ENCODE measurements around the gene CFAP251.

The CFAP251 gene

DNA sequence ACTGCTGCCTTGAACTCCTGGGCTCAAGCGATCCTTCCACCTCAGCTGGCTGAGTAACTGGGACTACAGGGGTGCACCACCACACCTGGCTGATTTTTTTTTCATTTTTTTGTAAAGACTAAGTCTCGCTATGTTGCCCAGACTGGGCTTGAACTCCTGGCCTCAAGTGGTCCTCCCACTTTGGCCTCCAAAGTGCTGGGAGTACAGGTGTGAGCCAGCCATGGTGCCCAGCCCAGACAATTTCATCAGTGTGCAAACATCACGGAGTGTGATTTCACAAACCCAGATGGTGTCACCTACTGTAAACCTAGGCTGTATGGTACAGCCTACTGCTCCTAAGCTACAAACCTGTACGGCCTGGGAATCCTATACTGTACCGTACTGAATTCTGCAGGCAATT lies 96.4 kb downstream of the CFAP251 start:
- Mint-ChIP-seq H3K36me3 (no peaks in the 10 kb centered on the region), H3K4me3 (no peak overlapping the region), H3K4me1 (no peaks in the 10 kb centered on the region), H3K9me3 (peaks cover 2% of the 10 kb centered on the region), H3K27ac (no peak overlapping the region)
- no peak for ATAC-seq
- no peak for DNase-seq (ENCODE audit: low spot score in 2 of 2)

DNA sequence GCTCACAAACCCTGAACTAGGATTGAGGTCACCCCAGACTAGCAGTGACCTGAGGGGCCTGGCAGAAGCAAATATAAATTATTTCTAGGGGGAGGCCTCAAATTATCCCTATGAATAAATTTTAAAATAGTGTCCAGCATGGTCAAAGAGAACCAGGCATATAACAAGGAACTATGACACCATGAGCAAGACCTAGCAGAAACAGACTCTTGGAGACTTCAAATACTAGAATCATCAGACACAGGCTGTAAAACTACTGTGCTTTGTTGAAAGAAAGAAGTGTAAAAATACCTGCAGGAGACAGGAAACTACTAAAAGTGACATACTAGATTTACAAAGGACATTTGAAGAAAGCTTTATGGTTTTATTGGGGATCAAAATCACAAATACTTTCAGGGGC lies 100.1 kb downstream of the CFAP251 start:
- Mint-ChIP-seq H3K4me1 (peaks cover 7% of the 10 kb centered on the region), H3K36me3 (no peaks in the 10 kb centered on the region), H3K27ac (no peak overlapping the region), H3K9me3 (peaks cover 2% of the 10 kb centered on the region), H3K4me3 (no peak overlapping the region)
- no peak for DNase-seq (ENCODE audit: low spot score in 2 of 2)
- no peak for ATAC-seq

DNA sequence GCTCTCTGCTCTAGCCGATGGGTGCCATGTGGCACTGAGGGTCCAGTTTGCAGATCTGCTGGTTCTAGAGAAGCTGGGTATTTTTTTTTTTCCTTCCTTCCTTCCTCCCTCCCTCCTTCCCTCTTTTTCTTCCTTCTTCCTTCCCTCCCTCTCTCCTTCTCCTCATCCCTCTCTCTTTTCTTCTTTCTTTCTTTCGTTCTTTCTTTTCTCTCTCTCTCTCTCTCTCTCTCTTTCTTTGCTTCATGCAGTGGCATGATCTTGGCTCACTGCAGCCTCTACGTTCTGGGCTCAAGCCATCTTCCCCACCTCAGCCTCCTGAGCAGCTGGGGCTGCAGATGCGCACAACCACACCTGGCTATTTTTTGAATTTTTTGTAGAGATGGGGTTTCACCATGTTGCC lies 100.5 kb downstream of the CFAP251 start:
- DNase-seq (ENCODE audit: low spot score in 2 of 2) (no peak), ATAC-seq (no peak)
- H3K27ac Mint-ChIP-seq: no peak overlapping the region
- no peak overlapping the region for H3K4me3 Mint-ChIP-seq
- no peaks in the 10 kb centered on the region for H3K36me3 Mint-ChIP-seq
- H3K4me1 Mint-ChIP-seq: peaks cover 7% of the 10 kb centered on the region
- H3K9me3 Mint-ChIP-seq: peaks cover 2% of the 10 kb centered on the region

DNA sequence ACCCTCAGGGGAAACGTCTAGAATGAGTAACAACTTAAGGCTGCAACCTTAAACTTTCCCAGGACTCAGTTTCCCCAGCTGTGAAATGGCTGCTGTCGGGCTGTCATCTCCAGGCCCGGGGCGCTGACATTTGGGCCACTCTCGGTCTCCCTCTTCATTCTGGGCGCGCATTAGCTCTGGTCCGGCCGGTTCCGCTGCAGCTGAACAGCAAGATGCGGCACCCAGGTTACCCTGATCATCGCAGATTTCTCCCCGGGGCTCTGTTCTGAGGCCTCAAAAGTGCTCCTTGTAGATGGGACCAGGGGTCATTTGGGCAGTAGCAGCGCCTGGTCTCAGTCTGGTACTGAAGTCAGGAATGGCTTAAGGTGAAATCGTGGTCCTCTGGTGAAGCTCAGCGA lies 102.4 kb downstream of the CFAP251 start:
- Mint-ChIP-seq H3K9me3 (peaks cover 2% of the 10 kb centered on the region), H3K4me1 (peaks cover 7% of the 10 kb centered on the region), H3K4me3 (peak overlapping the region; percentile 69), H3K27ac (no peak overlapping the region), H3K36me3 (no peaks in the 10 kb centered on the region)
- DNase-seq (ENCODE audit: low spot score in 2 of 2): no peak
- no peak for ATAC-seq

DNA sequence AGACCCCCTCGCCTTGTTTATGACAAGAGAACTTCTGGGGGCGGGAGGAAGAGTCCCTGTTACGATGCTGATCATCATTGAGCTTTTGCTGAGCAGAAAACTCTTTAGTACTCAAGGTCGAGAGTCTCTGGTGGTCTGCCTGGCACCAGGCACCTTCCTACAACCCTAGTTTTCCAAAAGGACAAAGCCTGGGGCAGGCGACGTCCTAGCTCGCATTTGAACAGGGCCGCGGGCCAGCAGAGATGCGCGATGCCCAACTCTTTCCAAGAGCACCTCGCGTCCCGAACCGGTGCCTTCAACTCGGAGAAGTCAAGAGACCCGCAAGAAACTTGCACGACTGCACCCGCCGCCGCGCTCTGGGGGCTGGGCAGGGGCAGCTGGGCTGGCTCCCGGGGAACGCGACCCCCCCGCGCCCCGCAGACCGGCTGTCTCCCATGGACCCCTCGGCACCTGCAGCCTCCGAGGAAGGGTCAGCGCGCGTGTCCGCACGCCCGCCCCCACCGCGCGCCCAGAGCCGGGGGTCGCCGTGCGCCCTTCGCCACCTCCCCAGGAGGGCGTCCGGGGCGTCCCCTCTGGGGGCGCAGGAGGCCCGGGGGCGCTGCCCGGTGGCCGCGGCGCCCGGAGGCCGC lies 102.9 kb downstream of the CFAP251 start:
- Mint-ChIP-seq H3K4me1 (peaks cover 7% of the 10 kb centered on the region), H3K4me3 (peak overlapping the region; percentile 69), H3K36me3 (no peaks in the 10 kb centered on the region), H3K9me3 (peaks cover 2% of the 10 kb centered on the region), H3K27ac (no peak overlapping the region)
- ATAC-seq (peak; percentile 3), DNase-seq (ENCODE audit: low spot score in 2 of 2) (peak in 1 of 2 donors; percentile 53)

DNA sequence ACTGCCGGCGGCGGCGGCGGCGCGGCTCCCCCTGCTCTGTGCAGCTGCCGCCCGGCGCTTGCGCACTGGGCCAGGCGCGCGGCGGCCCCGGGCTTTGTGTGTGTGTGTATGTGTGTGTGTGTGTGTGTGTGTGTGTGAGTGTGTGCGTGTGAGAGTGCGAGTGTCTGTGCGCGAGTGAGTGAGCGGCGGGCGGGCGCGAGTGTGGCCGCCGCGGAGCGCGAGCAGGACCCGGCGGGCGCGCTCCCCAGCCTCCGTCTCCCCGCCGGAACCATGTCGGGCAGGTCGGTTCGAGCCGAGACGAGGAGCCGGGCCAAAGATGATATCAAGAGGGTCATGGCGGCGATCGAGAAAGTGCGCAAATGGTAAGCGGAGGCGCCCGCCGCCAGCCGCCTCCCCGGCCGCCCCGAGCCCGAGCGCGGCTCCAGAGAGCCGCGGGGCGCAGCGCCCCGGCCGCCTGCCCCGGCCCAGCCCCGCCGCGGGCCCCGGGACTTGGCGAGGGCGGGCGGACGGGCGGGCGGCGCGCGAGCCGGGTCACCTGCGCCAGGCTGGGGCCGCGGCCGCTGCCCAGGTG lies 103.5 kb downstream of the CFAP251 start, which contains the start of gene BCL7A:
Gene BCL7A, plus strand, starts transcription at position 63 of the 571 bp plus-strand sequence. Its CDS starts 208 bp downstream, at position 271.
- peaks cover 7% of the 10 kb centered on the region for H3K4me1 Mint-ChIP-seq
- ATAC-seq (peak; percentile 83), DNase-seq (ENCODE audit: low spot score in 2 of 2) (peak in 1 of 2 donors; percentile 62)
- peak within 1 kb of the TSS; percentile 69 for H3K4me3 Mint-ChIP-seq
- H3K27ac Mint-ChIP-seq: no peak within 1 kb of the TSS
- H3K36me3 Mint-ChIP-seq: no peaks in the 10 kb centered on the region
- peaks cover 2% of the 10 kb centered on the region for H3K9me3 Mint-ChIP-seq

DNA sequence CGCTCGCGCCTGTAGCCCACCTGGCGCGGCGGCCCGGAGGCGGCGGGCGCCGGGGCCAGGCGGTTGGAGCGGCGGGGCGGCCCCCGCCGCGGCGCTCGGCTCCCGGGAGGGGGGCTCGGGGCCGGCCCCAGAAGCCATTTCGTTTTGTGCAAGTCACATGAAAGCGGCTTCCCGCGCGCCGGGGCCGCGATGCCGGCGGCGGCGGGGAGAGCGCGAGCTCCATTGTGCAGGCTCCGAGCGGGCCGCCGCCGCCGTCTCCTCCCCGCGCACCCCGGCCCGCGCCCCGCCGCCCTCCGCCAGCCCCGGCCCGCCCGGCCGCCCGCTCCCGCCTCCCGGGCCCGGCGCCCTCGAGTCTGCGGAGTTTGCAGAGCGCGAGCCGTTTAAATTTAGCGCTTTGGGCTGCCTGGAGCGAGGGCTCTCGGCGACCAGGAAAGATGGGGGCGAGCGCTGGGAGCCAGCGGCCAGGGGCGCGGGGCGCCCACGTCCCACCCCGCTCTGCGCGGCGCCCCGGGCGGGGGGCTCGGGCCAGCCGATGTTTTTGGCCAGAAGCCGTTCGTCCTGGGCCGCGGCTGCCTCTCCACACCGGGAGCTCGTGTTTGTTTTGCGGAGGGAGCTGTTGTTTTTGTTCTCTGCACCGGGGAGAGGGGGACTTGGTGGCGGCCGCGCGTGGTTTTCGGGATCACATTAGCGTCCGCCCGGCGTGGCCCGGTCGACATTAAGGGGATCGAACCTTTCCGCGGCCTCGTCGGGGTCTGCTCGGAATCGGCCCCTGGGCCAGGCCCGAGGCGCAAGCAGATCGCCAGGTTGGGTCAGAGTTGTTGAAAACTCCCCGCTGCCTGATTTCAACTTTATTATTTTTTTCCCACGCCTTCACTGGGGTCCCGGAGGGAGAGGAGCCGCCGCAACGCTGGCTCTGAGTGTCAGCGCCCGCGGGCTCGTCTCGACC lies 104.3 kb downstream of the CFAP251 start:
- ATAC-seq (peak; percentile 17), DNase-seq (ENCODE audit: low spot score in 2 of 2) (peak in 1 of 2 donors; percentile 55)
- peaks cover 7% of the 10 kb centered on the region for H3K4me1 Mint-ChIP-seq
- no peaks in the 10 kb centered on the region for H3K36me3 Mint-ChIP-seq
- no peak overlapping the region for H3K27ac Mint-ChIP-seq
- peak overlapping the region; percentile 69 for H3K4me3 Mint-ChIP-seq
- H3K9me3 Mint-ChIP-seq: peaks cover 2% of the 10 kb centered on the region

DNA sequence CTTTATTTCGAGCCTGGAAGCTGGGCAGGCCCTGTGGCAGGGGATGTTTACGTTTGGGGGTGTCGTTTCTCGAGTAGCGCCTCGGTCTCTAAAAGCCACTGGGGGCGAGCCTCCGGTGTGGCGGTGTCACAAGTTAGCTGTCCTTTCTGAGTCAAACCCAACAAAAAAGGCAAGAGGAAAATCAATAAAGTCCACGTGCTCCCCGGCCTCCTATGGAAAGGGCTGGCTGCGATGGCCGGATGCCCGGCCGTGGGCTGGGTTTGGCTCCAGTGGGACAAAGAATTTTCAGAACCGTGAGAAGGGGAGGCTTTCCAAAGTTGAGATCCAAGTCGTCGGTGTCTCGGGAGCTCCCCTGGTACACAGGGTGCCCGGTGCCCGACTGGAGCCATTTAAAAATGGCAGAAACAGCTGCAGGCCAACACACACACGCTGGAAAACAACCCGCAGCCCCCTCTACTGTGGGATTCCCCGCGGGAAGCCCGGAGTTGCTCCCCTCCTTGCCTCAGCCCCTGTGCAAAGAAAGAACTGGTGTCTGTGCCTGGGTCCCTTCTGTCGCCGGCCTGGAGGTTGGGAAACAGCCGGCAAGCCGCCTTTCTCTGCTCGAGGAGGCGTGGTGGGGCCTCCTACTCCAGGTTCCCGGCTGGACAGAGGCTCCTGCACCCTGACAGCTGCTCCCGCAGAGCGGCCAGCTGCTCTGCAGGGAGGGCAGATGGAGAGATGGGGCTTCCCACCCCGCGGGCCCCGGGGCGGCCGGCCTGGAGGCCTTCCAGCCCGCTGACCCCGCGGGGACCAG lies 105.1 kb downstream of the CFAP251 start:
- H3K27ac Mint-ChIP-seq: no peak overlapping the region

DNA sequence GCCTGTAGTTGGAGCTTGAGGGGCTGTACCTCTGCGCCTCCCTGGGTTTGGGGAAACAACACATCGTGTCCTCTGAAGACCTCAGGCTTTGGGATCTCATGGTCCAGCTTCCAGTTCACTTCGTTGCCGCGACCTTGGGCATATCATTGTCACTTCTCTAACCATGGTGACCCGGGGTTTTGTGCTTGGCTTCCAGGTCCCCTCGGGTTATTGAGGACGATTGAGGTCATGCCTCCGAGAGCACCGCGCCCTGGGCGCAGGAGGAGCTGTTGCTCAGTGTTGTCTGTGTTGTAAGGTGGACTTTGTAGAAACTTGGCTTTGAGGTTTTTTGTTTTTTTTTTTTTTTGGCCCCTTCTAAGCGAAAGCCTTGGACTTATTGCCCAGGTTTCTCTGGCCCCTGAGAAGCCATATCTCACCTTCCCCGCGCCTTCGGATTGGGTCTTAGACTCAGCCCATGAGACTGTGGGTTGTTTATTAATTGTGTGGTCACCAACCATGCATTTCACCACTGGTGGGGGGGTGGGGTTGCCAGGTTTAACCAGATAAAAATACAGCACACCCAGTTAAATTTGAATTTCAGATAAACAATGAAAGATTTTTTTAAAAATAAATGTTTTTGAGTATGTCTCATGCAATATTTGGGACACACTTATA lies 105.9 kb downstream of the CFAP251 start:
- no peak for ATAC-seq
- DNase-seq (ENCODE audit: low spot score in 2 of 2): no peak
- H3K27ac Mint-ChIP-seq: no peak overlapping the region
- H3K9me3 Mint-ChIP-seq: no peaks in the 10 kb centered on the region
- H3K36me3 Mint-ChIP-seq: peaks cover 4% of the 10 kb centered on the region
- H3K4me1 Mint-ChIP-seq: peaks cover 16% of the 10 kb centered on the region
- H3K4me3 Mint-ChIP-seq: no peak overlapping the region

More for the DNA sequence above, 105.1 kb downstream of the CFAP251 start:
- H3K9me3 Mint-ChIP-seq: peaks cover 2% of the 10 kb centered on the region
- peak; percentile 14 for ATAC-seq
- H3K36me3 Mint-ChIP-seq: no peaks in the 10 kb centered on the region
- H3K4me3 Mint-ChIP-seq: peak overlapping the region; percentile 69
- peaks cover 9% of the 10 kb centered on the region for H3K4me1 Mint-ChIP-seq
- peak in 1 of 2 donors; percentile 54 for DNase-seq (ENCODE audit: low spot score in 2 of 2)

DNA sequence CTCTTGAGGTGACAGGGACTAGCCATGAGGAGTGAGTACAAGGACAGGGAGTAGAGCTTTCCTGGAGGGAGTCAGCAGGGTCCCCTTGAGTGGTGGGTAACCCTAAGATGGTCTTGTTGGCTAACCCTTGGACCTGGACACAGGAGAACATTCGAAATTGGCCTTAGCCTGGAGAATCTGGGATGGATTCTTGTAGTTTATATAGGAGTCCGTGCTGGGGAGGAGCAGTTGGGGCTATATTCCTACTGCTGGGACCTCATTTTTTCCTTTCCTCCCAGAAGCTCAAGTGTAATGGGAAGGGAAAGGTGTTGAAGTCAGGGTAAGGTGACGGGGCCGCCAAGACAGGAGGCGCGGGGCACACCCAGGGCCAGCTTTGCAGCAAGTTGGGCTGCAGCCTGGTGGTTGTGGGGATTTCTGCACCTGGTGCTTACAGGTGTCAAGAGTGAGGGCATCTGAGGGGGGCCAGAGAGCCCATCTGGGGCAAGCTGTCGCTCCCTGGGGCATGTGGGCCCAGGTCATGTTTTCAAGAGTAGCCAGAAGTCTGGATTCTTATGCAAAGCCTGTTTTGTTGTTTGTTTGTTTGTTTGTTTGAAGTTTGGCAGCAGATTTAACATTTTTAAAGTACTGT lies 108.4 kb downstream of the CFAP251 start:
- Mint-ChIP-seq H3K4me1 (peaks cover 25% of the 10 kb centered on the region), H3K27ac (no peak overlapping the region), H3K9me3 (no peaks in the 10 kb centered on the region), H3K36me3 (peaks cover 7% of the 10 kb centered on the region), H3K4me3 (no peak overlapping the region)
- no peak for DNase-seq (ENCODE audit: low spot score in 2 of 2)
- no peak for ATAC-seq

DNA sequence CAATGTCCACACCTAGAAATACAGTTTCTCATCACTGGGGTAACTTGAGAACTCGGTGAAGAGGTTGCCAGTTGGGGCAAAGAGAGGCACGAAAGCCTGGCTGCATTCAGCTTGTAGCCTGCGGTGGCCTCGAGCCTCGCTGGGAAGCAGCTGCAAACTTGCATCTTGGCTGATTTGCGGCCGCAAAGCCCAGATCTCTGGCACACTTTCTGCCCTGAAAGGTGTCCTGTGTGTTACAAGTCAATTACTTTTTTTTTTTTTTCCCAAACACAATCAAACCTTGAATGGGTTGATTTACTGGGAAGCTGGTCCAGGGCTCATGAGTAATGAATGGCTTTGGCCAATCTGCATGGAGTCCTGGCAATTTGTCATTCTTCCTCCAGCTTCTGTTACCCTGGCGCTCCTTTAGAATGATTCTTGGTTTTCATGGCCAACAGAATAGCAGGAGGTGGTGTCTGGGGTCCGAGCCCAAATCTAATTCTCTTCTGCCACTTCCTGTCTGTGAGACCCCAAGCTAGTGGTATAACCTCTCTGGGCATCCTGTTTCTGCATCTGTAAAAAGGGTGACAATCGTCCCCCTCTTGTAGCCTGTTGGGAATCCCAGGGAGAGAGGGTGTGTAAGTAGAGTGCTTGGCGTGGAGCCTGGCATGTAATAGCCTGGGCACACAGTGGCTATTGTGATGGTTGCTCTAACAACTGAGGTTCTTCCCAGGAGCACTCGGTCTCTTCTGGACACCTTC lies 109.9 kb downstream of the CFAP251 start:
- ATAC-seq (no peak), DNase-seq (ENCODE audit: low spot score in 2 of 2) (no peak)
- H3K4me3 Mint-ChIP-seq: peak overlapping the region; percentile 25
- peak overlapping the region; percentile 74 for H3K27ac Mint-ChIP-seq
- H3K36me3 Mint-ChIP-seq: peaks cover 7% of the 10 kb centered on the region
- H3K9me3 Mint-ChIP-seq: no peaks in the 10 kb centered on the region
- peaks cover 19% of the 10 kb centered on the region for H3K4me1 Mint-ChIP-seq

DNA sequence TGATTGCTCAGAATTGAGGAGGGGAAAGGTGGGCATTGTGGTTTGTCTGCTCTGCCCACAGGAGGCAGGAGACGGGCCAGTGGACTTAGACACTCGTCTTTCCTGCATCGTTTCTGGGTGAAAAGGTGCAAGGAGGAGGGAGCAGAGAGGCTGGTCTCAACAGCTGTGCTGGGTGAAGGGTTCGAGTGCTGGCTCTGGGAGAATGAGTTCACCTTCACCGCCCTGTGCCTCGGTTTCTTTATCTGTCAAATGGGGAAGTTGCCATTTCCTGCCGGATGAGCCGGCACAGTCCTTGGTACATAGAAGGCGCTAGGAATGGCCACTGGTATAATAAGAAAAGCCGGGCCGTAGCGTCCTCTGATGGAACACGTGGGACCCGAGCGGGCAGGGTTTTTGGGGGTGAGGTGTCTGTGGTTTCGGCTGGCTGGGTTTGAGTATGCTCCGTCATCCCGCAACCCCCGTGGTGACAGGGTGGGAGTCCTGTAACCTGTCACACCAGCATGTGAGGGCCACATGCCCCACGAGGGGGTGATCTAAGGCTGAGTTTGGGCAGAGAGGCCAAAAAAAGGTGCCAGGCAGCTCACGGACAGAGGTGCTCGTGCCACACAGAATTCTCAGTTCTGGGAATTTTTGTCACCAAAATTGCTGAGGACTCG lies 110.6 kb downstream of the CFAP251 start:
- Mint-ChIP-seq H3K9me3 (no peaks in the 10 kb centered on the region), H3K36me3 (peaks cover 7% of the 10 kb centered on the region), H3K4me1 (peaks cover 18% of the 10 kb centered on the region), H3K27ac (peak overlapping the region; percentile 74), H3K4me3 (peak overlapping the region; percentile 25)
- DNase-seq (ENCODE audit: low spot score in 2 of 2) (peak; percentile 65 to 92), ATAC-seq (peak; percentile 98)
